GM12864 (cell line): ENCODE data around the gene TNNI2.
"Not testable (repeated sequence)": the region's sequence is repeated elsewhere in the genome, so short reads cannot be mapped to it uniquely, and the experiment has no call there.

ENCODE experiments used
- DNase-seq: peaks from one replicate; pipeline ENCODE4 v3.0.0-alpha.2; 2011; ENCODE audit warnings: low read depth
- H3K4me3 ChIP-seq: 2 replicates; pipeline ENCODE4 v1.5.1; 2011; ENCODE audit warnings: mild to moderate bottlenecking, low read depth, low read length, control low read depth
- TF ChIP-seq, protein P1 (sequence below): IDR thresholded peaks from 2 replicates; pipeline ENCODE4 v1.5.1; 2011; ENCODE audit warnings: low read depth, mild to moderate bottlenecking, moderate library complexity, low read length, control low read depth, inconsistent platforms; ENCODE audit errors: missing control alignments

The TNNI2 gene

GRCh38 chr11:1884303-1884700 is 45.5 kb downstream of the TNNI2 start:
- TF ChIP-seq, protein P1, sequence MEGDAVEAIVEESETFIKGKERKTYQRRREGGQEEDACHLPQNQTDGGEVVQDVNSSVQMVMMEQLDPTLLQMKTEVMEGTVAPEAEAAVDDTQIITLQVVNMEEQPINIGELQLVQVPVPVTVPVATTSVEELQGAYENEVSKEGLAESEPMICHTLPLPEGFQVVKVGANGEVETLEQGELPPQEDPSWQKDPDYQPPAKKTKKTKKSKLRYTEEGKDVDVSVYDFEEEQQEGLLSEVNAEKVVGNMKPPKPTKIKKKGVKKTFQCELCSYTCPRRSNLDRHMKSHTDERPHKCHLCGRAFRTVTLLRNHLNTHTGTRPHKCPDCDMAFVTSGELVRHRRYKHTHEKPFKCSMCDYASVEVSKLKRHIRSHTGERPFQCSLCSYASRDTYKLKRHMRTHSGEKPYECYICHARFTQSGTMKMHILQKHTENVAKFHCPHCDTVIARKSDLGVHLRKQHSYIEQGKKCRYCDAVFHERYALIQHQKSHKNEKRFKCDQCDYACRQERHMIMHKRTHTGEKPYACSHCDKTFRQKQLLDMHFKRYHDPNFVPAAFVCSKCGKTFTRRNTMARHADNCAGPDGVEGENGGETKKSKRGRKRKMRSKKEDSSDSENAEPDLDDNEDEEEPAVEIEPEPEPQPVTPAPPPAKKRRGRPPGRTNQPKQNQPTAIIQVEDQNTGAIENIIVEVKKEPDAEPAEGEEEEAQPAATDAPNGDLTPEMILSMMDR, result no peak
- H3K4me3 ChIP-seq, result no peak overlapping the region
- no peak for DNase-seq

GRCh38 chr11:1886551-1886950 is 47.8 kb downstream of the TNNI2 start:
- not testable (repeated sequence) for DNase-seq, H3K4me3 ChIP-seq

GRCh38 chr11:1887451-1888346 is 48.9 kb downstream of the TNNI2 start:
- DNase-seq, result no peak
- TF ChIP-seq, protein P1, result no peak
- no peak overlapping the region for H3K4me3 ChIP-seq

DNA sequence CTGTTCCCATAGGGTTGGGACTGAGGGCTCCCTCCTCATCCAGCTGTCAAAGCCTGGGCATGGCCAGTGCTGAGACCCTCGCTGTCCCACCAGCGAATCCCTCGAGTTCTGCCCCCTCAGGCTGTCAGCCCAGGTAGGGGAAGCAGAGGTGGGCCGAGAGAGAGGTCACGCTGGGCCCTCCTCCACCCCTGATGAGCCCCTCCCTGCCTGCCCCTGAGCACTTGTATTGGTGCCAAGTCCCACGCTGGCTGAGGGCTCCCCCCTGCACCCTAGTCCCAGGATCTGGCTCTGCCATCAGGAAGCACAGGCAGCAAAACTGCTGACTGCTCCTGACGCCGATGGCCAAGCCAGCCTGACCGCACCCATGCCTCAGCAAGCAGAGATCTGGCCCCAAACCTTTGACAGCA is 49.6 kb downstream of the TNNI2 start:
- H3K4me3 ChIP-seq, result no peak overlapping the region
- TF ChIP-seq, protein P1, result no peak
- DNase-seq, result no peak

DNA sequence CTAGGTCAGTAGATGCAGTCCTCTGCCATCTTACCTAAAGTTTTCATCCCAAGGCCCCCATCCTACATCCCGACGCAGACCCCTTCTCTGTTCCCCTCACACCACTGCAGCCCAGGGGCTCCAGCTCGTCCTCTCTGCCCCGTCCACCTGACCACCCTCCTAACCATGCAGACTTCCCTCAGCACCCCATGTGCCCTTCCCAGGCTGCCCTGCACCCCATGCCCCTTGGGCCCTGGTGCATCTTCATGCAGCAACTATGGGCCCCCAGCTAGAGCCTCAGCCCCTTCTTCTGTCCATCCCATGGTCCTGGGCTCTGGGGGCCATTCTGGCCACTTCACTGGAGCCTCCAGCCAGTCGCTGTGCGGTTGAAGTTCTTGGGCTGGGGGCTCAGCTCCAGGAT is 50.0 kb downstream of the TNNI2 start:
- DNase-seq, result no peak
- TF ChIP-seq, protein P1, result no peak

GRCh38 chr11:1889224-1889930 is 50.6 kb downstream of the TNNI2 start:
- TF ChIP-seq, protein P1, result no peak
- DNase-seq, result no peak

More for the DNA sequence above, 50.0 kb downstream of the TNNI2 start:
- no peak overlapping the region for H3K4me3 ChIP-seq

DNA sequence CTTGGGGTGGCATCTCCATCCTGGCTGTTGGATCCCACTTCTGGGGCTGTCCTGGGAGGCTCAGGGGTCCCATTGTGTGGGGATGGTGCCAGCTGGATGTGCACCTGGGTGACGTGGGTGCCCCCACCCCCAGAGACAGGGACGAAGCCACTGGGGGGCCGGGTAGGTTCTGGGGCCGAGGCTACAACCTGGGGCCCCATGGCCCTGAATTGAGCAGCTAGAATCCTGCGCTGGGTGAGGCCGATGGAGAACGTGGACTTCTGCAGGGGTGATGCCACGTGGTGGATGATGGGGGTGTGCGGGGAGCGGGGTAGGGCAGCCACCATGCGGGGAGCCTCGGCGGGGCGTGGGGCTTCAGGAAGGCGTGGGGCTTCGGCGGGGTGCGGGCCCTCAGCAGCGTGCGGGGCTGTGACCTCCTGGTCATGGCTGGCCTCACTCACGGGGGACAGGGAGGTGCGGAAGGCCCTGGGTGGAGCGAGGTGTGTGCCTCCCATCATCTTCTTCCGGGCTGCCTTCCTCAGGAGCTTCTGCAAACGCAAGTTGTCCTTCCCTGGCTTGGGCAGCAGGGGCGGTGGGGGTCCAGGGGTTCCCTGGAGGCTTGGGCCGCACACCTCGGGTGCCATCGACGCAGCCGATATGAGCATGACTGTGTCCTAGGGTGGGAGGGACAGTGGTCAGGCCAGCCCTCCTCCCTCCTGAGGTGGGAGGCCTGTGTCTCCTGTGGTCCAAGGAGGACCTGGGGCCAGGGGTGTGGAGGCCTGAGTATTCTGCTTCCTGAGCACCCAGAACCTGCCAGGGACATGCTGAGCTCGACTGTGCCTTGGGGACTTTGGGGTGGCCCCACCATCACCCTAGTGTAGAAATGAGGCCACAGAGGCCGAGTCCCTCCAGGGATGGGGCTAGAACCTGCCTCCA is 51.4 kb downstream of the TNNI2 start:
- no peak for DNase-seq
- H3K4me3 ChIP-seq, result no peak overlapping the region
- TF ChIP-seq, protein P1, result no peak

More at GRCh38 chr11:1889224-1889930, 50.6 kb downstream of the TNNI2 start:
- H3K4me3 ChIP-seq, result no peak overlapping the region
